Smooth muscle cell (in vitro differentiated cells): ENCODE data around the gene HK1. TPM values are rescaled to one million over a fixed set of nuclear protein-coding genes. Genes with fewer than 3 reads are reported as not detected.
"Not testable (repeated sequence)": the region's sequence is repeated elsewhere in the genome, so short reads cannot be mapped to it uniquely, and the experiment has no call there.

Experiments used
- DNase-seq: peaks from one replicate; lab custom pipeline; 2025; ENCODE audit not compliant: unreplicated experiment; lab: John Stamatoyannopoulos, UW
- H2AFZ ChIP-seq: fragments of 200-600 bp; sonication (generic); 2 replicates; pipeline ENCODE4 v1.6.0; 2016; ENCODE audit warnings: antibody characterized with exemption, low read depth, mild to moderate bottlenecking
- H3F3A ChIP-seq: fragments of 200-600 bp; sonication (generic); 2 replicates; pipeline ENCODE4 v1.6.0; 2017; ENCODE audit warnings: antibody characterized with exemption, low read depth
- H3K27ac ChIP-seq: fragments of 200-600 bp; sonication (generic); 2 replicates; pipeline ENCODE4 v1.5.1; 2016; ENCODE audit warnings: low read depth, mild to moderate bottlenecking
- H3K27me3 ChIP-seq: fragments of 200-600 bp; sonication (generic); 2 replicates; pipeline ENCODE4 v1.6.1; 2016; ENCODE audit warnings: low read depth, mild to moderate bottlenecking
- H3K36me3 ChIP-seq: fragments of 200-600 bp; sonication (generic); 2 replicates; pipeline ENCODE4 v1.5.1; 2016; ENCODE audit warnings: low read depth
- H3K4me1 ChIP-seq: fragments of 200-600 bp; sonication (generic); 2 replicates; pipeline ENCODE4 v1.5.1; 2016; ENCODE audit warnings: low read depth
- H3K4me2 ChIP-seq: fragments of 200-600 bp; sonication (generic); 2 replicates; pipeline ENCODE4 v1.6.0; 2016; ENCODE audit warnings: mild to moderate bottlenecking
- H3K4me3 ChIP-seq: fragments of 200-600 bp; sonication (generic); 2 replicates; pipeline ENCODE4 v1.5.1; 2016; ENCODE audit warnings: mild to moderate bottlenecking
- H3K79me2 ChIP-seq: fragments of 200-600 bp; sonication (generic); 2 replicates; pipeline ENCODE4 v1.6.0; 2016; ENCODE audit warnings: low read depth, mild to moderate bottlenecking
- H3K9ac ChIP-seq: fragments of 200-600 bp; sonication (generic); 2 replicates; pipeline ENCODE4 v1.6.0; 2016; ENCODE audit warnings: low read depth
- H3K9me3 ChIP-seq: fragments of 200-600 bp; sonication (generic); replicated peaks from 2 replicates; pipeline ENCODE4 v1.5.1; 2016; ENCODE audit warnings: low read depth
- H4K20me1 ChIP-seq: fragments of 200-600 bp; sonication (generic); 2 replicates; pipeline ENCODE4 v1.6.0; 2016; ENCODE audit warnings: low read depth
- CTCF ChIP-seq: fragments of 200-600 bp; sonication (generic); IDR thresholded peaks from 2 replicates; pipeline ENCODE4 v1.5.1; 2017; ENCODE audit warnings: borderline replicate concordance, mild to moderate bottlenecking, antibody characterized with exemption; ENCODE audit not compliant: insufficient read depth, poor library complexity, severe bottlenecking
- WGBS: methylation state at CpG from one replicate; pipeline ENCODE4 v1.1.7; 2016; ENCODE audit warnings: low lambda C conversion rate; 5-methylcytosine and 5-hydroxymethylcytosine counted together
- polyA plus RNA-seq: library from polyadenylated mRNA; unstranded; fragments of >200 nt; fragmentation: Nextera tagmentation; extraction: Ambion mirVana; gene quantifications from 2 replicates; pipeline ENCODE4 v1.2.1, GENCODE V29; 2016
- total RNA-seq: library from RNA; depleted of rRNA; stranded (reverse); fragments of >200 nt; gene quantifications from 2 replicates; pipeline ENCODE4 v1.2.3, GENCODE V29; 2014

Gene HK1
- total and polyA plus RNA-seq, 2 experiments from 2014 or later = 62.7 to 123 TPM

- TF ChIP-seq CTCF = no peak
Measured at GRCh38 chr10:69323622-69324021, 45.3 kb downstream of the HK1 start.

GRCh38 chr10:69324583-69324982 lies 46.3 kb downstream of the HK1 start:
- H3K4me3 ChIP-seq = no peak overlapping the region
- peaks cover 31% of the 10 kb centered on the region for H3K4me1 ChIP-seq
- H3K4me2 ChIP-seq = no peak overlapping the region
- no peaks in the 10 kb centered on the region for H3K9me3 ChIP-seq
- no peak overlapping the region for H3K27ac ChIP-seq
- no peak overlapping the region for H3K9ac ChIP-seq
- DNase-seq = no peak
- H3F3A ChIP-seq = peaks cover 33% of the 10 kb centered on the region
- TF ChIP-seq CTCF = no peak
- peaks cover 99% of the 10 kb centered on the region for H4K20me1 ChIP-seq
- 86% methylated on average over 1 of the region's 1 CpG for WGBS
- H2AFZ ChIP-seq = no peak overlapping the region
- H3K27me3 ChIP-seq = no peaks in the 10 kb centered on the region
- peaks cover 89% of the 10 kb centered on the region for H3K79me2 ChIP-seq
- H3K36me3 ChIP-seq = no peaks in the 10 kb centered on the region

More at GRCh38 chr10:69323622-69324021, 45.3 kb downstream of the HK1 start:
- H3K9ac ChIP-seq = no peak overlapping the region
- peaks cover 25% of the 10 kb centered on the region for H3K4me1 ChIP-seq
- peaks cover 87% of the 10 kb centered on the region for H3K79me2 ChIP-seq
- H3K4me2 ChIP-seq = no peak overlapping the region
- no peak for DNase-seq
- H2AFZ ChIP-seq = no peak overlapping the region
- no peaks in the 10 kb centered on the region for H3K9me3 ChIP-seq
- no peaks in the 10 kb centered on the region for H3K27me3 ChIP-seq
- H4K20me1 ChIP-seq = peaks cover 92% of the 10 kb centered on the region
- H3F3A ChIP-seq = peaks cover 24% of the 10 kb centered on the region
- no peaks in the 10 kb centered on the region for H3K36me3 ChIP-seq
- 78% methylated on average over 2 of the region's 2 CpGs for WGBS
- H3K4me3 ChIP-seq = no peak overlapping the region
- H3K27ac ChIP-seq = no peak overlapping the region

GRCh38 chr10:69325637-69326523 lies 47.6 kb downstream of the HK1 start:
- Histone ChIP-seq H3K4me3 (peak overlapping the region; percentile 15), H3K27ac (peak overlapping the region; percentile 88), H4K20me1 (peaks cover 96% of the 10 kb centered on the region), H3K4me2 (peak overlapping the region; percentile 82), H3K4me1 (peaks cover 30% of the 10 kb centered on the region), H3F3A (peaks cover 34% of the 10 kb centered on the region), H3K9ac (peak overlapping the region; percentile 59), H3K79me2 (peaks cover 89% of the 10 kb centered on the region)
- H3K36me3 ChIP-seq, H3K9me3 ChIP-seq, H3K27me3 ChIP-seq, H2AFZ ChIP-seq, DNase-seq: not testable (repeated sequence)
- 26% methylated on average over 24 of the region's 24 CpGs for WGBS

GRCh38 chr10:69326692-69327091 lies 48.4 kb downstream of the HK1 start:
- Histone ChIP-seq H2AFZ (no peak overlapping the region), H3K36me3 (no peaks in the 10 kb centered on the region), H3K4me3 (no peak overlapping the region), H3K9me3 (no peaks in the 10 kb centered on the region), H3K4me2 (peak overlapping the region; percentile 82), H3K9ac (no peak overlapping the region), H3K4me1 (peaks cover 30% of the 10 kb centered on the region), H3K79me2 (peaks cover 89% of the 10 kb centered on the region), H3K27ac (peak overlapping the region; percentile 88), H4K20me1 (peaks cover 96% of the 10 kb centered on the region), H3K27me3 (no peaks in the 10 kb centered on the region), H3F3A (peaks cover 34% of the 10 kb centered on the region)
- no peak for DNase-seq
- no peak for TF ChIP-seq CTCF
- 94% methylated on average over 3 of the region's 3 CpGs for WGBS
